Measurements from ENCODE around the gene IYD.
"Not testable (repeated sequence)": the region's sequence is repeated elsewhere in the genome, so short reads cannot be mapped to it uniquely, and the experiment has no call there.

IYD gene

GRCh38 chr6:150435832-150436231 lies 67.0 kb downstream of the IYD start:
- DNase-seq = no peak

- DNase-seq = no peak
These were observed 70.6 kb downstream of the IYD start for GRCh38 chr6:150439373-150439772.

- no peak for DNase-seq
These were observed 74.8 kb downstream of the IYD start for GRCh38 chr6:150443621-150444020.

GRCh38 chr6:150444308-150444707 lies 75.5 kb downstream of the IYD start:
- DNase-seq = no peak

- no peak for DNase-seq
These were observed 76.7 kb downstream of the IYD start for GRCh38 chr6:150445486-150445885.

- no peak for DNase-seq
These were observed 79.4 kb downstream of the IYD start for GRCh38 chr6:150448221-150448620.

- not testable (repeated sequence) for DNase-seq
These were observed 80.2 kb downstream of the IYD start for GRCh38 chr6:150449055-150449454.

- no peak for DNase-seq
These were observed 82.1 kb downstream of the IYD start for GRCh38 chr6:150450918-150451317.

- DNase-seq = no peak
These were observed 83.1 kb downstream of the IYD start for GRCh38 chr6:150451807-150452427.

GRCh38 chr6:150452428-150453243 lies 83.8 kb downstream of the IYD start:
- no peak for DNase-seq

GRCh38 chr6:150453357-150453756 lies 84.5 kb downstream of the IYD start:
- no peak for DNase-seq

All from NCI-H1092 (cell line).